Measurements from ENCODE around the gene EMC1.

DNA sequence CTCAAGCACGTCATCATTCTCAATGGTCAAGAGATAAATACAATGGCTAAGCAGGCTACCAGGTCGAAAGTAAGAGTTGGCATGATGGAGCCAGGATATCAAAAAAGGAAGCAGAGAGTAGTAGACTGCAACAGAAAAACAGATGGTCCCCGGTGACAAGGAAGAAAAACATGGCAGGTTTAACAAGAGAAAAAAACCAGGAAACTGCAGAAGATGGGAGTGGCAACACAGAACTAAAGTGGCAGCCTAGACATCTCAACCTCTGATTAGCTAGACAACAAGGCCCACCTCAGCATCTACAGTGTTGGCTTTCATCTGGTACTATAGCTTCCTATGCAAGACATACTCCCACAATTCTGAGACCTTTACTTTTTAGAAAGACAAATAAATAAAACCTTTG, 44.4 kb downstream of the EMC1 start:
- TF ChIP-seq POLR2A (IDR thresholded peaks at IDR 0.05) = no peak
- TF ChIP-seq, protein P1, sequence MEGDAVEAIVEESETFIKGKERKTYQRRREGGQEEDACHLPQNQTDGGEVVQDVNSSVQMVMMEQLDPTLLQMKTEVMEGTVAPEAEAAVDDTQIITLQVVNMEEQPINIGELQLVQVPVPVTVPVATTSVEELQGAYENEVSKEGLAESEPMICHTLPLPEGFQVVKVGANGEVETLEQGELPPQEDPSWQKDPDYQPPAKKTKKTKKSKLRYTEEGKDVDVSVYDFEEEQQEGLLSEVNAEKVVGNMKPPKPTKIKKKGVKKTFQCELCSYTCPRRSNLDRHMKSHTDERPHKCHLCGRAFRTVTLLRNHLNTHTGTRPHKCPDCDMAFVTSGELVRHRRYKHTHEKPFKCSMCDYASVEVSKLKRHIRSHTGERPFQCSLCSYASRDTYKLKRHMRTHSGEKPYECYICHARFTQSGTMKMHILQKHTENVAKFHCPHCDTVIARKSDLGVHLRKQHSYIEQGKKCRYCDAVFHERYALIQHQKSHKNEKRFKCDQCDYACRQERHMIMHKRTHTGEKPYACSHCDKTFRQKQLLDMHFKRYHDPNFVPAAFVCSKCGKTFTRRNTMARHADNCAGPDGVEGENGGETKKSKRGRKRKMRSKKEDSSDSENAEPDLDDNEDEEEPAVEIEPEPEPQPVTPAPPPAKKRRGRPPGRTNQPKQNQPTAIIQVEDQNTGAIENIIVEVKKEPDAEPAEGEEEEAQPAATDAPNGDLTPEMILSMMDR (IDR thresholded peaks at IDR 0.05) = no peak

Measured in breast epithelium (tissue), 3 donors.